GM21447 (cell line): ENCODE data around the gene CMIP.
A peak's percentile ranks its signal among the peaks of the same experiment; 100 is the strongest.

Experiments used
- ATAC-seq: cut with Tn5 transposase; IDR thresholded peaks from one replicate; pipeline ENCODE4 v1.9.1; 2021; ENCODE audit not compliant: unreplicated experiment

CMIP gene

DNA sequence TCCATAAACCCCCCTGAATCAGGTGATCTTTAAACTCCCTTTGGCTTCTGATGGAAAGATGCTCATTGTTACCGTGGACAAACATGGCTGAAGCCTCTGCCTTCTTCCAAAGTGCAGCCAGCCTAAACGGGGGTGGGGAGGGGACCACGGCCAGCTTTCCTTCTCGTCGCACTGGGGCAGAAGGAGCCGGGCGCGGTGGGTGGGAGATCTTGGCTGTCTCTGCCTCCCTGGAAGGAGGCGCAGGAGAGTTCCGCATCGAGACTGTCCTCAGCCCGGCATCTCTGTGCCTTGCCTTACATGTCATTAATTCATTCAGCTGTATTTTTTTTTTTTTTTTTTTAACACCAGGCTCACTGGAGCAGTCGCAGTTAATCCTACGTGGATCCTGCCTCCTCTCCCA, 171.2 kb downstream of the CMIP start:
- ATAC-seq = no peak

DNA sequence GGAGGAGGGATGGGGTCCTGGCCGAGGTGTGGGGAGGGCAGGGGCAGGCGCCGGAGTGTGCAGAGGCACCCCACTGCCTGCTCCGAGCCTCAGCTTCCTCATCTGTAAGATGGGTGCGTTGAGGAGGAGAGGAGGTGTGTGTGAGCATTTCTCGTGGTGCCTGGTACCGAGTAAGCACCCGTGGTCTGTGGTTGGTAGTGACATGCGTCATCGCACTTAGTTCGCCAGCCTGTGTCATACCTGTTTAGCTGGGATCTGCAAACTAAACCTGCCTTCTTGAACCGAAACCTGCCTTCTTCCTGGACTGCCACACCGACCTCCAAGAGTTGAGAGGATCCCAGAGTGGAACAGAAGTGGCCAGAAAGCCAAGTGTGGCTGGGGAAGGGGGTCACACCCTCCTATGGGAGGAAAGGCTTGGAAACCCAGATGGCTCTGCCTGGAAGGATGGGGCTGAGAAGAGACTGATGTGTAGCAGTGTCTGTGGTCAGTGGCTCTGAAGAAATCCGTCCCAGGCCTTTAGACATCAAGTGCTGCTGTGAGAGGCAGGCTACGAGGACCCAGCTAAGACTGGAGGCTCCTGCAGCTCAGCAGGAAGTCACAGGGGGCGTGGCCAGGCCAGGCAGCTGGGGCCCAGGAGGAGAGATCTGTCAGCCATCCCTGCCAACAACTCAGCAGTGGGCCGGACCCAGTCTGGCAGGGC, 171.9 kb downstream of the CMIP start:
- peak; percentile 85 for ATAC-seq

DNA sequence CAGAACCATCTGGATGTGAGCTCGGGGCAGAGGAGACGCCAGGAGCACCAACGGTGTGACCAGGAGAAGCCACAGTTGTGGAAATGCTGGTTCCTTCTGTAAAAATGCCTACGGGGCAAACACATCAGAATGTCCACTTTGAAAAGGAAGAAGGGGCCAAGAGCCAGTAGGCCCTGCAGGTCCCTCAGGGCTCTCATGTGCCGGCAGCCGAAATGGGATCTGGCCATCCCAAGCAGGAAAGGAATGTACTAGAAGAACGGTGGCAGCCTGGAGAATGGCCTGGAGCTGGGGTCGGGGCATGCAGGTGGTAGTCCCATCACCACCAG, 172.4 kb downstream of the CMIP start:
- ATAC-seq = no peak

DNA sequence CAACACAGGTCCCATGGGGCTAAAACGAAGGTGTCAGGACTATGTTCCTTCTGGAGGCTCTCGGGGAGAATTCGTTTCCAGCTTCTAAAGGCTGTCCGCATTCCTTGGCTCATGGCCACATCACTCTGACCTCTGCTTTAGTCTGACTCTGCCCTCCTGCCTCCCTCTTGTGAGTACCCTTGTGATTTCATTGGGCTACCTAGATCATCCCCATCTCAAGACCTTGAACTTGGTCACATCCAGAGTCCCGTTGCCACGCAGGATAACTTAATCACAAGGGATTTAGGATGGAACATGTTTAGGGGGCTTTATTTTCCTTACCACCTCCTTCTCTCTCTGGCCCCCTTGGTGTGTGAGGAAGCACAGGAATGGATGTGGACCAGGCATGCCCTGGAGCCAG, 173.6 kb downstream of the CMIP start:
- no peak for ATAC-seq

DNA sequence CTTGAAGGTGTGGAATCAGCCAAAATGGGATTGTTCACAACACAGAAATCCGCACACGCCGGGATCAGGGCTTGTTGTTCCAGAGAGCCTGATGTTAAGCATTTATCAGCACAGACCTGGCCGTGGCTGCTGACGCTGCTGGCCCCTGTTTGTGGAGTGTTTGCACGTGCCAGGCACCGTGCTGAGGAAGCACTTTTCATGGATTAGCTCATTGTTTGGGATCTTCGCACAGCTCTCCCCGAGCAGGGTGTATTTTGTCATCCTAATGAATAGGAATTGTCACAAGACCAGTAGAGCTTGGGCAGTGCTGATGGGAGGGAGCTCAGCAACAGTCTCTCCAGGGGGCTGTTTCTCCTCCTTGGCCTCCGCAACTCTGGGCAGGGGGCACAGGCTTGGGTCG, 174.1 kb downstream of the CMIP start:
- ATAC-seq = no peak

DNA sequence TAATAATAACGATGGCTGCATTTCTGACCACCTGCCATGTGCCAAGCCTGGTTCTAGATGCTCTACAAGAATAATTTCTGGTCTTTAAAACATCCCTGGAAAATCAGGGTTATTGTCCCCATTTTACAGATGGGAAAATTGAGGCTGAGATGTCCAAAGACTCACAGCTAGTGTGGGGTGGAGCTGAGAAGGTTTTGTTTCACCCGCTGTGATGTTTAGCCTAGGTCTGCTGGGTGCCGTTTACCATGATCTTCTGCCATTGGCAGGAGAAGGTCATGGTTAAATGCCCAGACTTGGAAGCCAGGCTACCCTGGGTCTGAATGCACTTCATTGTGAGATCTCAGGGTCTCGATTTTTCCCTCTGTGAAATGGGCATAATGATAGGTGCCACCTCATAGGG, 175.4 kb downstream of the CMIP start:
- ATAC-seq = no peak

DNA sequence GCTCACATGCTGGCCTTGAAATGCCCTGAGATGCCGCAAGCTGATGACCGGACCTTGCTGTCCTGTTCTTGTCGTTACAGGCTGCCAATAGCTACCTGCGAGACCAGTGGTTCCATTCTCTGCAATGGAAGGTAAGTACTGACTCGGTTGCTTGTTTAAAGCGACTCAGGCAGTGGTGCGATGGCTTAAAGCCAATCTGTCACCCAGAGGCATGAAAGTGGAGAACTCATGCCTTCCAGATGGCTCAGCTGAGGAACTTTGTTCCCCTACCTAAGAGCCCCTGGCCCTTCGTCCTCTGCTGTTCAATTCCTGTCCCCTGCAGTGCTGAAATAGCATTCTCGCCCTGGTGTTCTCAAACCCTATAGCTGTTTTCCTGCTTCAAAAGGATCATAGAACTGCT, 176.2 kb downstream of the CMIP start:
- ATAC-seq = no peak

DNA sequence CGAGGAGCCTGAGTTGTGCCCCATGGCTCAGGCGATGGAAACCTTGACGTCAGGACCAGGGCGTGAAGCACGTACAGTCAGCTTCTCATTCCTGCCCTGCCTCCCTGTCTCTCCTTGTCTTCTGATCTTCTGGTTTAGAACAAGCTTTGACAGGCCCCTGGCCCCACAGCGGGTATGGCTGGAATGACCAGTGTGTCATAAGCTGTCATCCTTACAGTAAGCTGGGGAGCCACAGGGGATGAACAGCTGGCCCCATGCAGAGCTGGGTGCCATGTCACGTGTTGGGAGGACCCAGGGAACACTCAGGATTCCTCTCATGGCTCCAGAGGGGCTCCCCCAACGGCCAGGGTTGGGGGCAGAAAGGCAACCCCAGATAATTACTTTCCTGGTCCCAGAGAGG, 176.9 kb downstream of the CMIP start:
- no peak for ATAC-seq

DNA sequence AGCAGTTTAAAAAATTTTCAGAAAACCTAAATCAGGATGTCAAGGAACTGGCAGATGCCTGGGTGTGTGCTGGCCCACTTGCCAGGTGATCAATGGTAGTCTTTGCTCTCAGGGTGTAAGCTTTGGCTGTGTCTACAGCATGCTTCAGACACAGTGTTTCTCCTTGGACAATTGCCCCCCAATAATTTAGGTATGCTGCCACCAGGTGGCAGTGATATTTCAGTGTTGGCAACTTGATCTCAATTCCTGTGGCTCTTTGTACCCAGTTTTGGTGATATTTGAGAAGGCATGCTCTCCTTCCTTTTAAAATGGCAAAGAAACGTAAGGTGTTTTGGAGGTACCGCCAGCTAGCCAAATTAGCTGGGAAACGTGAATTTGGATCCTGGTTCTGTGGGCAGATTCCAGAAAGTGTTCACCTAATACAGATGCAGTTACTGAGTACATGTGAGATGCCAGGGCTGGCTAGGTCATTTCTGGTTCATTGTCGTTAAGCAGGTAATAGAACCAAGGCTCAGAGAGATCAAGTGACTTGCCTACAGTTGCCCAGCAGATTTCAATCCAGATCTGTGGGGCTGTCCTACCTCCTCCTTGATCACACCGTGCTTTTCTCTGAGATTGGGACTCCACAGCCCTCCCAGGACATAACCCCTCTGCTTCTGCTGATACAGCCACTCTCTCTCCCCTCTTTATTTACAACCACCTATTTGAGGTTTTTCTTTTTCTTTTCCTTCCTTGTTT, 178.9 kb downstream of the CMIP start:
- ATAC-seq = no peak

DNA sequence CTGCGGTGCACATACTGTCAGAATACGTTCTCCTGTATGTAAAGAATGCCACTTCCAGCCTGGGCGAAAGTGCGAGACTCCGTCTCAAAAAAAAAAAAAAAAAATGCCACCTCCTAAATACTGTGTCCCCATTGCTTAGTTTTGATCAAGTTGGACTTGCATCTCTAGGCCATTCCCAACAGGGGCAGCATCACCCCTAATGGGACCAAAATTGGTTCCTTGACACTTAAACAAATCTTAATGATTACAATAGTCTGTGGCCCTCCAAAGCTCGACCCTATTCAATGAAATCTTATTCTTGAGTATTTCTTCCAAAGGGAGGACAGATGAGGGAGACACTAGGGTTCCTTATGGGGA, 179.8 kb downstream of the CMIP start:
- ATAC-seq = no peak

DNA sequence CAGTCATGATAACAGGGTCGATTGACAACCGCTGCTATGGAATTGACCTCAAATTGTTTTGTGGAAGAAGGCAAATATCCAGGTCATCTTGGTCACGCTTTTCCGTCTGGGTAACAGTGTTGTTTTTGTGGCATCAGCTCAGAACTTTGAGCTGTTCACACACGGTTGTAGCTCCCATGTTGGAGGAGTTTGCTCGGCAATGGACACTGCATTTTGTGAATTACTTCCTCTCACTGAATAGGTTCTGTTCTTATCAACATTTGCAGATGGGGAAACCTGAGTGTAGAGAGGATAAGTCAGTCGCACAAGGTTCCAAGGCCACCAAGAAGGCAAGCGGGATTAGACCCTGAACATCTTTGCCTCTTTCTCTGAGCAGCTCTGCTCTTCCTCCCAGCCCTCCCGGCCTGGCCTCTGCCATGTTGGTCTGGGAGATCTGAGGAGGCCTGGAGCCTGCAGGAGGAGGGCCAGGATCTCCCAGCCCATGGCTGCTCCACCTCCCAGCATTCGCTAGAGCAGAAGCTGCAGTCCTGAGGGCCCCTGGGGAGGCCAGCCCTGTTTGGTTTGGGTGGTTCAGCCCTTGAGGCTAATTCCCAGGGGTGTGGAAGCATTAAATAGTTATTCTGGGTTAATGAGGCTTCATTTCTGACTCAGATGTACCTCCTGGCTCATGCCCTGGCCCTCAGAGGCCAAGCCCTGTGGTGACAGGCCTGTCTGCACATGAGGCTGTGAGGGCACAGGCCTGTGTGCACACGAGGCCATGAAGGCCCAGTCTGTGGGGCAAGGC, 180.3 kb downstream of the CMIP start:
- peak; percentile 20 for ATAC-seq

DNA sequence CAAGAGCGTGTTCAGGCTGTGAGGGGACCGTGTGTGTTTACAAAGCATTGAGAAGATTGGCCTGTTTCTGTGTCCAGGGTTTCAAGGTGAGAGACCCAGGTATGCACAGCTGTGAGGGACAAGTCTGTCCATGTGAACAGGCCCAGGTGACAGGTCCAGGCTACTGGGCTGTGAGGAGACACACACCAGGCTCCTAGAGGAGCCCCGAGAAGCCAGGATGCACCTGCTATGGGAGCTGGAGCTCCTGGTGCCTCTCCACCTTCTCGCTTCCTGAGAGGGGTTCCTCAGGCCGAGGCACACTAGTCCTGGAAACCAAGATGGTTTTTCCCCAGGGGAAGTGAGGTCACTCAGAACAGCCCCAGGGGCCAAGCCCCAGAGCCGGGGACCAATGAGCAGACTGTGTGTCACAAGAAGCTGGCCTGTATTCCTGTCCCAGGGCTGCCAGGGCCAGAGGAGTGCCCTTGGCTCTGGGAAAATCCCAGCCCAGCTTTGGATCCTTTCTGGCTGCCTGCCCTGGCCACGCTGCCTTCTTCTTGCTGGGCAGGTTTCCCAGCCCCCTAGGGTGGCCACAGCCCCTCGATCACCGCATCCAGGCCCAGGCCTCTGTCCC, 181.0 kb downstream of the CMIP start:
- ATAC-seq = peak; percentile 55

DNA sequence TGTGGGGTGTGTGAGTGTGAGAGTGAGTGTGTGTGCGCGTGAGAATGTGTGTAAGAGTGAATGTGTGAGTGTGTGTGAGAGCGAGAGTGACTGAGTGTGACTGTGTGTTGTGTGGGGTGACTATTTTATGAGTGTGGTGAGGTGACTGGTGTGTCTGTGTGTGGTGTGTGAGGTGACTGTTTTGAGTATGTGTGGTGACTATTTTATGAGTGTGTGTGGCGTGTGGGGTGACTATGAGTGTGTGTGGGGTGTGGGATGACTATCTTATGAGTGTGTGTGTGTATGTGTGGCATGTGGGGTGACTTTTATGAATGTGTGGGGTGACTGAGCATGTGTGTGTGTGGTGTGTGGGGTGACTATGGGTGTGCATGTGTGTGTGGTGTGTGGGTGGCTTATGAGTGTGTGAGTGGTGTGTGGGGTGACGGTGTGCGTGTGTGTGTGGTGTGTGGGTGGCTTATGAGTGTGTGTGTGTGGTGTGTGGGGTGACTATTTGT, 181.6 kb downstream of the CMIP start:
- no peak for ATAC-seq

DNA sequence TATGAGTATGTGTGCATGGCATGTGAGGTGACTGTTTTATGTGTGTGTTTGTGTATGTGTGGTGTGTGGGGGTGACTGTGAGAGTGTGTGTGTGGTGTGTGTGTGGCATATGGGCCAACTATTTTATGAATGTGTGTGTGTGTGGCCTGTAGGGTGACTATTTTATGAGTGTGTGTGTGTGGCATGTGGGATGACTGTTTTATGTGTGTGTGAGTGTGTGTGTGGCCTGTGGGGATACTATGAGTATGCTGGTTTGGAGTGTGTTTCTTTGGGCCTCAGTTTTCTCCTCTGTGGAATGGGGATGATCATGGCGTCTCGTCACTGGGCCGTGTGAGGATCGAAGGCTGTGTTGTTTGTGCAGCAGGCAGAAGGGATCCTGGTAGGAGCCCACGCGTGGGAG, 182.4 kb downstream of the CMIP start:
- no peak for ATAC-seq

DNA sequence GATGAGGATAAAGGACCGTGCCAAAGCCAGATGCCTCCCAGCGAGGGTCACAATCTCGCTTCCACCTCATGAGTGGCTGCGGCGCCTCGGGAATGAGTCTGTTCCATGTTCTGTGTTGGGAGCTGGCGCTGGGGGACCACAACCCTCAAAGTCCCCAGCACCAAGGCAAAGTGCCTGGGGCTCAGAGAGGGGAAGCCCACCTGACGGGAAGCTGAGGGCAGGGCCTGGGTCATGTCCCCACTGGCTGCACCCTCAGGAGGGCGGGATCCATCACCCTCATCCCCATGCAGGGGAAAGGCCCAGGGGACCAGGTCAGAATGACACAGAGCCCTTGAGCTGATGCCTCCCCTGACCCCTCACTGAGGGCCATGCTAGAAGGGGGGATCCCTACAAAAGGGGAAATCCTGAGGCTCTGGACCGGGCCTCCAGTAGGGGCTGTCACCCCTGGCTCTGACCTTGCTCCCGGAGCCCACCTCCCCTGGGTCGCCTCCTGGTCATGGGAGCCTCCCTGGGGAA, 183.2 kb downstream of the CMIP start:
- no peak for ATAC-seq

DNA sequence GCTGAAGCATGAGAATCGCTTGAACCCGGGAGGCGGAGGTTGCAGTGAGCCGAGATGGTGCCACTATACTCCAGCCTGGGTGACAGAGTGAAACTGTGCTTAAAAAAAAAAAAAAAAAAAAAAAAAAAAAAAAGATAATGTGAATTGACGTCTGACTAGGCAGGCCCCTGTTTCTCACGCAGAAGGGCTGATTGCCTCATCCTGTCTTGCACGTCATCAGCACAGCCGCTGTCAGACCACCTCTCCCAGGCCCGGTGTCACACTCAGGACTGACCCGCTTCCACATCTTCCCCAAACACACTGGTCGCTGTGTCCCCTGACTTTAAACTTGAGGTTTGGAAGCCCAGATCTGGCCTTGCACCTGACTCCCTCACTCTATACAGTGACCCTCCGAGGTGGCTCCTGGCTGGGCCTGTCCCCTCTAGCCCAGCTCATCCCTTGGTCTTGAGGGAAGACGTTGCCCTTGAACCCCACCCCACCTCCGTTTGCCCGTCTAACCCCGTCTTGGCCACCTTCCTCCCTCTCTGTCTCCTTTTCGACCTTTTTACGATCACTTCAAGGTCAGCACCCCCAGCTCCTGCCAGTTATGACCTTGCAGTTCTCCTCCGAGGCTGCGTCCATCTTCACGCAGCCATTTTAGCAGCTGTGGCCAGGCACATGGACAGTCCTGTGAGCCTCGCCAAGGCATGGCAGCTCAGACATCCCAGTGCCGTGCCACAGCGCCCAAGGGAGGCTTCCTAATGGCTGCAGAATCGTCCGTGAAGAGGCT, 184.6 kb downstream of the CMIP start:
- no peak for ATAC-seq

DNA sequence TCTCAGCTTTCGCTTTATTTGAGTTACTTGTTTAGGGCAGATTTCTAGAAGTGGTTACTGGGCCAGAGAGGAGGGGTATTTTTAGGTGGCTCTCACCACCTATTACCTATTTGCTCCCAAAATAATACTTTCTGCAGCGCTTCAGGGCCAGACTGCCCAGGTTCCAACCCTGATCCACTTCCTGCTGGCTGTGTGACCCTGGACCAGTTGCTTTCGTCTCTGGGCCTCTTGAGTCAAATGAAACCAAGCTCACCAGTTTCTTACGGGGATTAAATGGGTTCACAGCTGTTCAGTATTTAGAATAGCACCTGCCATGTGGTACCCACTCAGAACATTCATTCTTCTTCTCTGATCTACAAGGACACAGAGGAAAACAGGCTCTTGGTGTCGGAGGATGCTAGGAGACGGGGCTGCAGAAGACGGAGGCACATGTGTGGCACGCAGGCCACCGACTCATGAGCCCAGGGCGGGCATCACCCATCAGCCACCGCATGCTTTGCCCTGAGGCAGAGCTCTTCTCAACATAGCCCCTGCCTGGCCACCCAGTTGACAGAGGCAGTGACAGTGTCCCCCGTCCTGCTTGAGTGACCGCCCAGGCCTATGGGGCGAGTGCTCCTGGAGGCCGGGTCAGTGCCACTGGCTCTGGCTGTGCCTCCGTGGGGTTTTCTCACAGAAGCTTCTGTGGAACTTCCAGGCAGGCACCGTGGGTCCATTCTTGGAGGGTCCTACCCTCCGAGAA, 185.5 kb downstream of the CMIP start:
- ATAC-seq = no peak

DNA sequence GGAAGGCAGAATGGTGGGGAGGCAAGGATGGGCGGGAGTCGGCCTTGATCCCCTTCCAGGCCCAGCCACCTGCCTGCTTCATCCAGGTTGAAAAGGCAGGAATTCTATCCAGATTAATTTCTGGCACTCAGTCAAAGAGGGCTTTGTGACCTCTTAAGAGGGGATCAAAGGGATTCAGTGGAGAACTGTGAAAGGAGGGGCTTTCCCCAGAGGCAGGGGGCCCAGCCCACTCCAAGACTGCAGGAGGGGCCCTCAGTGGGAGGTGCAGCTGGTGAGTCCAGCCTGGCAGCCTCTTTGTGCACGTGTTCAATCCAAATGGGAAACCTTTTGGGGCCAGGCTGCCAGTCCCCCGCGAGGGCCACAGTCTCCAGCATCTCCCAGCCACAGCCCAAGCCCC, 186.0 kb downstream of the CMIP start:
- ATAC-seq = no peak

DNA sequence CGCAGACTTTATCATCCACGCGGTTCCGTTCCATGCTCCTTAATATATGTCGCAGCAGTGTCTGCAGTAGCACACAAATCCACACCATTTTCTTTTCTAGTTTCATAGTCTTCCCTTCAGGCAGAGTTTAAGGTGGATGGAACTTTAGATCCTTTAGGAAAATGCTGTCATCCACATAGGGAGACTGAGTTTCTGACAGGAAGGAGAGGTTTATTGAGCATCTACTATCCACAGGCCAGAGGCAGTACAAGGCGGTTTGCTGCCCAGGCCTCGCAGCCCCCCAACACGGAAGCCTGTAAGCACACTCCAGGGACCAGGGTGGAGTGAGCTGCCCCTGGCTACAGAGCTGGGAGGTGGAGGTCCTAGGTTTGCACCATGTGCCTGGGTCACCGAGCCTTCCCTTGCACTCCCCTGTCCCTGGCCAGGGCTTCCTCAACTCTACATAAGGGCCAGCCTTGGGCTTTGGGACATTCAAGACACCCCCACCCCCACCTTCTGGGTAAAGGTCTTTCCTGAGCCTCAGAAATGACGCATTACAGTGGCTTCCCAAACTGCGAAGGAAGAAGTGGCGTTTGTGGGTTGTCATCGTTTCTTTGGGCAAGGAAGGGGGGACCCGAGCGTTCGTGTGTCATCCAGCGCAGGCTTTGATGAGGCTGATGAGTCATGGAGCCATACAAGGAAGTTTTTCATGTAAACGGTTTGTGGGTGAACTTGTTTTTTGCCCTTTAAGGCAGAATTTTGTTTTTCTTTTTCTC, 188.0 kb downstream of the CMIP start:
- no peak for ATAC-seq
